GM12892 (cell line): ENCODE measurements around the gene TGM6.

Experiments
- POLR2A ChIP-seq: IDR thresholded peaks from 2 replicates; pipeline ENCODE4 v1.6.1; 2011; ENCODE audit warnings: low read depth, low read length, control low read depth
- TAF1 ChIP-seq: IDR thresholded peaks from 2 replicates; pipeline ENCODE4 v1.6.1; 2011; ENCODE audit warnings: low read depth, mild to moderate bottlenecking, control low read depth, low read length, borderline replicate concordance

GRCh38 chr20:2458919-2459499 lies 78.3 kb downstream of the TGM6 start:
- TF ChIP-seq POLR2A (no peak; the same call in 1 of the 2 replicates), TAF1 (no peak)
